Activated CD4-positive, alpha-beta T cell treated with anti-CD3 and anti-CD28 coated beads for 4 hours (primary cell): Measurements from ENCODE around the gene ARHGEF38.
"Not testable (repeated sequence)": the region's sequence is repeated elsewhere in the genome, so short reads cannot be mapped to it uniquely, and the experiment has no call there.

Experiments used
- DNase-seq, 2 donors: peaks; one replicate each; pipeline ENCODE4 v3.0.0-alpha.2; 2020

The ARHGEF38 gene

DNA sequence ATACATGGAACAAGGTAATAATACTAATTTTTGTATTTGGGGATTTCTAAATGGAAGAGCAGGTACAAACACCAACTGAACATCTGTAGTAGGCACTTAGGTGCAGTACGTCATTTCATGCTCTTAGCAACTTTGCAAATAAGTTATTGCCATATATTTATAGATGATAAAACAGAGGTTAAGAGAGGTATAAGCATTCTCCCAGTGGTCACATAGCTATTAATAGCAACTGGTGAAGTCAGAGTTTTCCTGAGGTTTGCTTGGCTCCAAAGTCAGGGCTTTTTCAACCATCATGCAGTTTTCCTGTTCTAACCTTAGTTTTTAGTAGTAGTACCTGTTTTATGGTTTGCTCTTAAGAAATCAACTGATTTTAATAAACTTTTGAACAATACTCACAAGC, 10.9 kb downstream of the ARHGEF38 start:
- no peak for DNase-seq

DNA sequence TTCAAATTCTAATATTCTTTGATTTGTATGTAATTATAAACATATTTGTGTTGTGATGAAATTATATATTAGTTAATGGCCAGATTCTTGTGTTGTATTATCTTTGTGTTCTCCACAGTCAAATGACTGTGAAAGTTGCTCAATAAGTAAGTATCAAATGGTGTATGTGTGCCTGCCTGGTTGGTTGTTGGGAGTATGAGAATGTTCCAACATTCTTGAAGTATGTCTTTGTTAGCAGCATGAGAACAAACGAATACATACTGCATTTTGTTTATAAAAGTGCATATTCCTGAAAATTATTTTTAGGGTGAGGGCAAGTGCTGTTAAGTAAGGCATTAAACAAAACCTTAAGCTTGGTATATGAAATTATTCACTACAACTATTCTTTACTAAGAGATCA, 16.2 kb downstream of the ARHGEF38 start:
- DNase-seq, result no peak

DNA sequence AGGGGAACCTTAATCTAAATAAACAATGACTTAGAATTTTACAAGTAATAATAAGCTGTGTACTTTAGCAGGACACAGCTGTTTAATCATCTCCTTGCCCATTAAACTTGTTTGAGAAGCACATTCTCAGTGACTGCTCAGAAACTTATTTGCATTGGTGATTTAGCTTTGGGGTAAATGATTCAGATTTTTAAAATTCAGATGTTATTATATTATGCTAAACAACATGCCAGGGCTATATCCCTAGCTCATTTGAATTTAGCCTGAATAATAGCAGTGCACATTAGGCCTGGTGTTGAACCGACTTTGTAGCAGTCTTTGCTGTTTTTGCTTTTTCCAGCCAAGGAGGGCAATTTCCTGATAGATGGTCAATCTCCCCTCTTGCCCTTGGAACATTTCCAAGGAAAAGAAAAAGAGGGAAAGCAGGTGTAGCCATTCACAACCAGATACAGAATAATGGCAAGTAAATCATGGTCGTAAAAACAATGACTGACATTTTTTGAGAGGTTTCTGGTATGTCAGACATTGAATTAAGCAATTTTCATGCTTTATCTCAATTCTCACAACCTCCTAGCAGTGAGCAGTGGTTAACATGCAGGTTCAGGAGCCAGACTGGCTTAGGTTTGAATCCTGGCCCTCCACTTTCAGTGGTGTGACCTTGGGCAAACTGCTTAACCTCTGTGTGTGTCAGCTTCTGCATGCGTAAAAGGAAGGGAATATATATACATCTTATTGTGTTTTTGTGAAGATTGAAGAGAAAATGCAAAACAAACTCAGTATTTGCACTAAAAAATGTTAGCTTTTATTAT, 16.8 kb downstream of the ARHGEF38 start:
- no peak for DNase-seq

DNA sequence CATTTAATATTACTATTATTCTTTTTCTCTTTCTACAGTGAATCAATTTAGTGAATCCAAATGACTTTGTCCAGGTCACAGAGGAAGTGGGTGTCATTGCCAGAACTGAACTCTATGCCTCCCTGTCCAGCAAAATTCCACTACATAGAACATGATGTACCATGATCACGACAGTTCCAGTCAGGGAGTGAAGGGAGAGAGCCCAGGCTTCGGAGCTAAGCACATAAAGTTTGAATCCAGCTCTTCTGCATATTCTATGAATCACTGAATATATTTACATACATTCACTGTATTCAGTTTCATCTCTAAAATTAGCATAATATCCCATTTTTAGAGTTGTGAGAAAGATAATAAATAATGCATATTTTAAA, 17.4 kb downstream of the ARHGEF38 start:
- DNase-seq, result no peak

DNA sequence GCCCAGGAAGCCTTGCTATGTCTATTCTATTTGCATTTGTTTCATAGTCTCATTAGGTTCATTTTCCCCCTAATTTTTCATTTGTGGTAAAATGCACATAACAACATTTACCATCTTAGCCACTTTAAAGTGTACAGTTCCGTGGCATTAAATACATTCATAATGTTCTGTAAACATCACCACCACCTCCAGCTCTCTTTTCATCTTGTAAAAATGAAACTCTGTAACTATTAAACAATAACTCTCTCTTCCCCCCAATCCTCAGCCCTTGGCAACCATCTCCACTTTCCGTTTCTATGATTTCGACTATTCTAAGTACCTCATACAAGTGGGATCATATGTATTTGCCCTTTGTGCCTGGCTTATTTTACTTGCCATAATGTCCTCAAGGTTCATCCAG, 19.9 kb downstream of the ARHGEF38 start:
- no peak for DNase-seq

DNA sequence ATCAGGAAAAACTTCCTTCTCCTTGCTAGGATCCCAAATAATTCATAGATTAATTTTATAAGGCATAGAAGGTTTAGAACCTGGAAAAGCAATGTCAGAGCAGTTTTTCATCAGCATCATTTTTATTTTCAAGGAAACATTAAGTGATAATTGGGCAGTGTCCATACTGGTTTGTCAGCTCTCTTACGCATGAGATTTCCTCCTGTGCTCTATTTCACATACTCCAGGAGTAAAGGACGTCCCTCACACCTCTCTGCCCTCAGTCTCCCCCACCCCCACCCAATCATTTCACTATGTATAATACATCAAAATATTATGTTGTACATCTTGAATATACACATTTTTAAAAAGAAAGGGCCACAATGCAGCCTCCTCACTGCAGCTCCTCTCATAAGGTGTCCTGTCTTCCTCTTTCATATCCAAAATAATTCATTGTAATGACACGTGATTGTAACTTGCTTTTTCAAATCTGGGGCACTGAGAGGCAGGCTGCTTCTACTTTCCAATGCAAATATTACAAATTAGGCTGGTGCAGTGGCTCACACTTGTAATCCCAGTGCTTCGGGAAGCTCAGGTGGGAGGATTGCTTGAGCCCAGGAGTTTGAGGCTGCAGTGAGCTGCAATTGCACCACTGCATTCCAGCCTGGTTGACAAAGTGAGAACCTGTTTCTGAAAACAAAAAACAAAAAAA, 34.4 kb downstream of the ARHGEF38 start:
- DNase-seq, result no peak

DNA sequence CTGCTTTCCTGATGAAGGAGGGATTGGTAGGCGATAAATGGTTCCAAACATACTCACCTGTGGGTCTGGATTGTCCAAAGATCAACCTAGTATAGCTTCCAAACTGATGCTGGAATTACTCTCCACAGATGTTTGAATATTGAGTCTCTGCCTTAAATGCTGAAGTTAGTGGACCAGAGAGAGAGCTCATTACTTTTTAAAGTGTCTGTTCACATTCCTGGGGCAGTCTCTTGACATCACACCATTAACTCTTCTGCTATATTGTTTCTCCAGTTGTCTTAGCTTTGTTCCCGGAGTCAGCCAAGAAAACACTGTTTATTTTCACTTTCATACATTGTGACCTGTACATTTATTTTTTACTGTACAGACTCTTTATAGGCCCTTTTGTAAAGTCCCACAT, 35.4 kb downstream of the ARHGEF38 start:
- no peak for DNase-seq

DNA sequence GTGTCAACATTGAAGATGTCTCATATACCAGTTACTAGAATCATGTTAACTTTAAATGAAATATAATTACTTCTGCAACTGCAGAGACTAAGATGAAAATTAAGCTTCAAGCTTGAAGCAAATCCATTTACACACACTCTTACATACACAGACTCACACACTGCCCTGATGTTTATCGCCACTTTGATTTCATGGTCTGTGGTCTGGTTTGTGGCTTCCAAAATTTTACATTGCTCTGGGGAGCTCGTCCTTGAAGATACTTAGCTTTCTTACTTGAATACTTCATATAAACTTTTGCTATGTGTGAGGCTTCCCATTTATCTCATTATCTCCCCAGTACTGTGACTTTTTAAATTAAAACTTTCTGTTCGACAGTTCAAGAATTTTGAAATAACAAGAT, 35.8 kb downstream of the ARHGEF38 start:
- DNase-seq, result no peak

DNA sequence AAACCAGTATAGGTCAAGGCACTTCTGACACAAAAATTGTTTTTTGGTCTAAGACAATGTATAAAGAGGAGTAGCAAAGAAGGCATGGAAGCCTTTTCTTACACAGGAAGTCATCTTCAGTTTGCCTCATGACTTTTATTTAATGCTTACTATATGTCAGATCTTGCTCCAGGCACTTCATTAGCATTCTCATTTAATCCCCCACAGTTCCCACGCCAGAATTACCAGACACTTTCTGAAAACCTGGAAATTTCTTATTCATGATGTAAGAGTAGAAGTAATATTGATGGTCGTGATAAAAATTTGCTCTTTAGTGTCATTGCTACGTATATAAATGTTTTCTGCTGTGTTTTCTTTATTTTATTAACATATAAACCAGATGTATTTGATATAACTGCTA, 39.2 kb downstream of the ARHGEF38 start:
- no peak for DNase-seq

DNA sequence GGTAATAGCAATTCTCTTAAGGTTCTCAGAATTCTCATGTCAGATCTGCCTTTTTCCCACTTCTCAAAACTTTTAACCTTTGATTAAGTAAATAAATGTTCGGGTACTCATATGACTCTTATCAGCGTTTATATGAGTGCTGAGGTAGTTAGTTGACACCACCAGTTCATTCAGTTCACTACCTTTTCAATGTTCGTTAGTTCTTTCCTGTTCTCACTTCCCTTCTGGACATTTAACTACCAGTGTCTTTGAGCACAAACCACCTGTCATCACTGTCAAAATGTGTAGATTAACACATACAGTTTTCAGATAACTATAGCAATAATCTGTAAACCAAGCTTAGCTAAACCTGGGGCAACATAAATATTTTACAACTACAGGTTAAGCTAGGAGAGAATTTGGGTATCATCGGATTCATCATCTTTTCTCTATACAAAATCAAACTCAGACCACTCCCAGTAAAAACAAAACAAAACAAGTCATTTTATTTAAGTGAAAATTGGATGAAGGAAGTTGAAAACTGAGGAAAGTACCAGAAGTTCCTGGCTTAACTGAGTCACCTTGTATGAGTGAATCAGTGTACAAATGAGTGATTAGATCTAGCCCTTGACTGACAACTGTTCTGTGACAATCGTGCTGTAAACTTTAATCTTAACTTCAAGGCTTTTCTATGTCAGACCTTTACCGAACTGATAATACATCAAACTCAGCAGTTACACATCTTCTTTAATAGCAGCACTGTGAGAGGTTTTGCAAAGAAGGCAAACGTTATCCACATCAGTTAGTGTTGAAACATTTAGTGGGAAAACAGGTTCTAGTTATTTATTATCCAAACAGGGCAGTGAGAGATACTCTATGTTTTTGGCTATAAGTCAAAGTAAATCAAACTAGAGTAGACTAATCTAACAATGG, 41.9 kb downstream of the ARHGEF38 start:
- no peak for DNase-seq

DNA sequence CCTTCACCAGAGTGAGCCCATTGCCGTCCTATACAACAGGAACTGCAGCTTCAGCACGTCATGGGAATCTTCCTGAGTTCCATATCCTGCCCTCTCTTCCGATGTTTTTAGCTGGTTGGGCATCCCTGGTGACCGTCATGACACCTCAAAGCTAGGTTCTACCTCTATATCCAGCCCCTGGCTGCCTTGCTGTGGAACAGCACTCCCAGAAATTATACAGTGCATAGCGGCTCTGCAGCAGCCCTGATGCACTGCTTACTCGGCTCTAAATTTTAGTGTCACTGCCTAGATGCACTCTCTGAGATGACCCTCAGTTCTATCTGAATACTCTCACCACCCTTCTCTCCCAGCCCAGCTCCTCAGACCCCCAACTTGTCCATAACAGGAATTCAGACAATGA, 44.3 kb downstream of the ARHGEF38 start:
- no peak for DNase-seq

DNA sequence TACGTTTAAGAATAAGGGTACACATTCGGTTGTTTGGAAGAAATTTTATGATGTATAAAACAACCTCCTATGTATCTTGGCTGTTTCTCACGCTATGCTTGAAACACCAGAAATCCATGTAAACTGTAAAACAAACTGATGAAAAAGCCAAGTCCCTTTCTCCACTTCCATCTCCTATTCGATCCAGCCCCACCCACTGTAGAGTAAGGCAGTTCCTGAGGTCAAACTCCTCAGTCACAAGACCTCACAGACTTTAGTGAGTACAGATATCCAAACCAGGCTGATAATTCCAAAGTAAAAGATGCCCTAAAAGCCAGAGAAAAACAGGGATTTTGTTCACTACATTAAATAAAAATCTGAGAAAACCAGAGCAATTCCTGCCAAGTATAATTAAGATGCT, 45.6 kb downstream of the ARHGEF38 start:
- no peak for DNase-seq

DNA sequence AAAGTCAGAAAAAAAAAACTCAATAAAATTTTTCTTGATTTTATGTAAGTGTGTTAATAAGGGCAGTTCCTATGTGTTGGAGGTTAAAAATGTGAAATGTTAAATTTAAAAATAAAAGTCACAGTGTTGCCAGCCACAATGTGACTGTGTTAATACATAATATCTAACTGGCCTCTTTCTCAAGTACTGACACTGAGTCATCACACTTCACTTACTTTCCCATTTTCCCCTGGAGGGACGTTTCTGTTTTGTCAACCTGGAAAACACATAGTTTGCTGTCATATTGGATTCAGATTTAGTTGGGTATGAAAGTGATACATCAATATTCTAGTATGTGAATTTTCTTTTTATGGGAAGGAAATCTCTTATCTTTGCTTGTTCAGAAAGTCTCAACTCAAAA, 46.4 kb downstream of the ARHGEF38 start:
- no peak for DNase-seq

DNA sequence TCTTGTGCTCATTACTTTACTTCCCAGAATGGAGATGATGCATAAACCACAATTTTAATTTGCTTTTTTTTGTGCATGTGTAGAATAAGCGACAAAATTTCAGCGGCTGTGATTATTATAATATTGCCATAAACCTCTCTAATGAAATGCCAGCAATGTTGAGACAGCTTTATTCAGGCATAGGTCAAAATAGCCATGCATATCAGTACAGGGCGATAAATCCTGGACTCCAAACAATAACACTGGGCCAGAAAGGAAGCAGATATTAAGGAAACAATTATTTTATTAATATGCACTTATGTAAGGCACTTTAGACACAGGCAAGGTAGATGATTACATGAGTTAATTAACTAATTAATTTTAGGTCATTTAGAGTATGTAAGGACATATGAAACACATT, 47.1 kb downstream of the ARHGEF38 start:
- no peak for DNase-seq

DNA sequence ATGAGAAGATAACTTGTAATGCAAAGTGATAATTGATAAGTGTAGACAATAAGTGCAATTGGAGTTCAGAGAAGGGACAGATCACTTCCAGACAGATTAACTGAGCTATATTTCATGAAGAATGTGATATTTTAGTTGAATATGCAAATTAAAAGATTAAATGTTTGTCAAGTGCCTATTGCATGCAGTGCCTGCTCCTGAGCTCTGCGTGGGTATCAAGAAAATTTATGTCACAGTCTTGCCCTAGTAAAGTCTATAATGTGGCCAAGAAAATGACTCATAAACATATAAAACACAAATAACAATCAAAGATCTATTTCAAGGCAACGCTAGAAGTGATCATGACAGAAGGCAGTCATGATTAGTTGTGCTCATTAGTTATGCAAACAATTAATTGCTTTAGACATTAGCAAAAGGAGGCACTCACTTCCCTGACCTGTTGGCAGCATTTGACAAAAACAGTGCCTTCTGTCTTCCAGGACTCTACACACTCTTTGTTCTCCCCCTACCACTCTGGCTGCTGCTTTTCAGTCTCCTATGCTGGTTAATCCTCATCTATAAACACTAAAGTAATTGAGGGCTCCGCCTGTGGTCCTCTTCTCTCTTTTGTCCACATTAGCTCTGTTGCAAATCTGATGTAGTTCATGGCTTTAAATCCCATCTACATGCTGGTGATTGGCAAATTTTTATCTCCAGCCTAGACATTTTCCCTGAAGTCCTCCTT, 47.7 kb downstream of the ARHGEF38 start:
- DNase-seq, result no peak

DNA sequence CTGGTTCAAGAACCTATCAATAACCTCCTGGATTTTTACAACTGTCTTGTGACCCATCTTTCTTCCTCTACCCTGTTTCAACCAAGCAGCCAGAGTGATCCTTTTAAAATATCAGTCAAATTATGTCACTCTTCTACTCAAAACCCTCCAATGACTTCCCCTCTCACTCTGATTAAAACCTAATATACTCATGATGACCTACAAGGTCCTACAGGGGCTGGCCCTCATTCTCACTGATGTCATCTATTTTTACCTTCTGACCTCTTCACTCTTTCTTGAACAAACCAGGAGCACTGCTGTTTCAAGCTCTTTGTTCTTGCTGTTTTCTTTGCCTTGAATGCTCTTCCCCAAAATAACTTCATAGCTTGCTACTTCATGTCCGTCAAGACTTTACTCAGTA, 48.5 kb downstream of the ARHGEF38 start:
- DNase-seq, result no peak

DNA sequence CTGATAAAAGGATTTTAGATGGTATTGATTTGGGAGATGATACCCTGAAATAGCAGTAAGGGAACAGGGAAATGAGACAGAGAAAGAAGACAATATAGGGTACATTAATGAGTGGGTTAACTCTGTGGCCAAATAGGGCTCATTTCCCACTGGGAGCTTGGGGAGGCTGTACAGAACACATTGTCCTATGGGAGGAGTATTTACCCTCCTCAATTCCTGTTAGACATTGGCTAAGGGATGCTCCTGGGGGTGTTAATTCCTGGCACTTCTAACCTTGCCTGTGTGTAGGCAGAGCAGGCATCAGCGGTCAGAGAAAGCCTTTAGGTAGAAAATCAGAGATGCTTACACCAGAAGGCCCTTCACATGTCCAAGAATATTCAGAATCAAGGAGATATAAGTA, 49.0 kb downstream of the ARHGEF38 start:
- no peak for DNase-seq

DNA sequence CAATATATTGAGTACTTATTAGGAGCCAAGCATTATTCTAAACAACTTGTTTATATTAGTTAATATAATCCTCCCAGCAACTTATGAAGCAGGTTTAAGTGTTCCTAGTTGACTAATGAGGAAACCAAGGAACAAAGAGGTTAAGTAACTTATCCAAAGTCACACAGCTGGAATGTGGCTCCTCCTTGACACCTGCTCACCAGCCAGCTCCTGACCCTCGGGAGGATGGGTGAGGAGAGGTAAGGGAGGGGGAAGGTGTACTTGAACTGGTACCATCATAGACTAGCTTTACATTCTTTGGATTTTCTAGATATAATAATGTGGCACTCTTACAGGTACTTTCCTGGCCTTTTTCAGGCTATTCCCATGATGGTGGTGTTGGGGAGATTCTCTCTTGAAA, 50.7 kb downstream of the ARHGEF38 start:
- DNase-seq, result no peak

DNA sequence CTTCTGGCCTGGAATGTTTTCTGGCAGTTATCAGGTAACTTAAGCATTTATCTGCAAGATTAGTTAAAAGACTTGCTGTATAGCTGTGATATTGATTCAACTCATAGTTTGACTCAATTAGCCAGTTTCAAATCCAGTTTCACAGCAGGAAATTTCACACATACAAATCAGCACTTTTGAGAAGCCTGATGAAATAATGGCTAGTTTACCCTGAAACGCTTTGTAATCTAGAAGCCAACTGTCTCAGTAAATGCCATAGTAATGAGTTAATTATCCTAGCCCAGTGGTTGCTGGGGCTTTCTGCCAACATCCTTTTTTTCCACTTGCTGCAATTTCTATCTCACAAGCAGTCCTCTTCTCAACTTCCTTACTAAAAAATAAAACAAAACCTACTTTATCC, 53.1 kb downstream of the ARHGEF38 start:
- no peak for DNase-seq

DNA sequence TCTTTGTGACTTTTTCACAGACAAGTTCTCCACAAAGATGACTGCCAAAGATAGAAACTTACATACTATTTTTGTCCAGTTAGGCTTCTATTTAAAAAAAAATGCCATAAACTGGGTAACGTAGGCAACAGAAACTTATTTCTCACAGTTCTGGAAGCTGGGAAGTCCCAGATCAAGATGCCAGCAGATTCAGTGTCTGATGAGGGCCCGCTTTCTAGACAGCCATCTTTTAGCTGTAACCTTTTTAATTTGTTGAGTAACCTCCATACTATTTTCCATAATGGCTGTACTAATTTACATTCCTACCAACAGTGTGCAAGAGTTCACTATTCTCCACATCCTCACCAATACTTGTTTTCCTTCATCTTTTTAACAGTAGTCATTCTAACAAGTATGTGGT, 55.5 kb downstream of the ARHGEF38 start:
- DNase-seq, result no peak

DNA sequence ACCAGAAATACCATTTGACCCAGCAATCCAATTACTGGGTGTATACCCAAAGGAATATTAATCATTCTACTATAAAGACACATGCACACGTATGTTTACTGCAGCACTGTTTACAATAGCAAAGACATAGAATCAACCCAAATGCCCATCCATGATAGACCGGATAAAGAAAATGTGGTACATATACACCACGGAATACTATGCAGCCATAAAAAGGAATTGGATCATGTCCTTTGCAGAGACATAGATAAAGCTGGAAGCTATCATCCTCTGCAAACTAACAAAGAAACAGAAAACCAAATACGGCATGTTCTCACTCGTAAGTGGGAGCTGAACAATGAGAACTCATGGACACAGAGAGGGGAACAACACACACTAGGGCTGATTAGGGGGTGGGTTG, 57.4 kb downstream of the ARHGEF38 start:
- DNase-seq, result not testable (repeated sequence)

DNA sequence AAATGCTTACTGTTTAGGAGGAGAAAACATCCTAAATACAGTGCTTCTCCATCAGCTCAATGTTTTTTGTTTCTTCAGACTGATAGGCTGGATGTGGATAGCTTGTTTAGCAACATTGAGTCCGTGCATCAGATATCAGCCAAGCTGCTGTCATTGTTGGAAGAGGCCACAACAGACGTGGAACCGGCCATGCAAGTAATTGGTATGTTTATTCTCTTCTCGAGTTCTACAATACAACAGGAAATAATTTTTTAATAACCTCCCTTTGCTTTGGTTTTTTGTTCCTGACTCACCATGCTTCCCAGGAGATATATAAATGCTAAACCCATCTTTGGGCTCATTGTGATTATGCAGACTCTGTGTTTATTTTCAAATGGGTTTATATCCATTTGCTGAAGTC, 60.9 kb downstream of the ARHGEF38 start:
- no peak for DNase-seq
